Activated CD4-positive, alpha-beta T cell treated with anti-CD3 and anti-CD28 coated beads, Interleukin-2, amount 50 U/mL, for 24 hours (primary cell): ENCODE data around the gene ZFR2.
"Not testable (repeated sequence)": the region's sequence is repeated elsewhere in the genome, so short reads cannot be mapped to it uniquely, and the experiment has no call there.

Experiments used
- DNase-seq, 2 donors: peaks; one replicate each; pipeline ENCODE4 v3.0.0-alpha.2; 2020; ENCODE audit warnings: low read depth in 1 of 2, low spot score in 1 of 2

ZFR2 gene

DNA sequence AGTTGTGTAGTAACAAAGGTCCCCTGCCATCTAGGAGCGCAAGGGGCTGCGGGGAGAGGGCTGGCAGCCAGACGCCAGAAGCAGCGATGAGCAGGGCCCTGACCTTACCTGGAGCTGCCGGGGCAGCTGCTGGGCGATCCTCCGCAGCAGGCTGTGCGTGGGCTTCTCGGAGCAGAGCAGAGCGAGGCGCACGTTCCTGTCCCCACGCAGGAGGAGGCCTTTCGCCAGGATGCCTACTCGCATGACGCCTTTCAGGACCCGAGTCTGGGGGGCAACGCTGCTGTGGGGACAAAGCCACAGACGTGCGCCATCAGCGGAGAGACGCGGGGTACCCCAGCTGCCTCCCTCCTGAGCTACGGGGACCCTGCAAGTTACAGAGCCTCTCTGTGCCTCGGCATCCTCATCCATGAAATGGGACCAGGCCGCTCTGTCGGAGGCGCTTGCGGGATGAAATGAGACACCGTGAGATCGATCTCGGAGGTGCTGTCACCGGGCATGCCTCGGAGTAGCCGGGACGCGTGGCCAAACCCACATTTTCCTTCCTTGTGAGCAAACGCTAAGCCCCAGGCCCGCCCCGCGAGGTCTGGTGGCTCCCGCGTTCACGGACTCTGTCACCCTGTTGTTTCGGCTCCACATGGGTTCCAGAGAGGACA, 52.1 kb downstream of the ZFR2 start:
- no peak for DNase-seq

DNA sequence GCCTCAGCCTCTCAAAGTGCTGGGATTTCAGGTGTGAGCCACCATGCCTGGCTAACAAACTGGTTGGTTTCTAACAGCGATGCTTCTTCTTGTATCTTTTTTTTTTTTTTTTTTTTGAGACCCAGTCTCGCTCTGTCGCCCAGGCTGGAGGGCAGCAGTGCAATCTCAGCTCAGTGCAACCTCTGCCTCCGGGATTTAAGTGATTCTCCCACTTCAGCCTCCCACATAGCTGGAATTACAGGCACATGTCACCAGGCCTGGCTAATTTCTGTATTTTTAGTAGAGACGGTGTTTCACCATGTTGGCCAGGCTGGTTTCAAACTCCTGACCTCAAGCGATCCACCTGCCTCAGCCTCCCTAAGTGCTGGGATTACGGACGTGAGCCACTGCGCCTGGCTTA, 52.7 kb downstream of the ZFR2 start:
- DNase-seq = not testable (repeated sequence)

DNA sequence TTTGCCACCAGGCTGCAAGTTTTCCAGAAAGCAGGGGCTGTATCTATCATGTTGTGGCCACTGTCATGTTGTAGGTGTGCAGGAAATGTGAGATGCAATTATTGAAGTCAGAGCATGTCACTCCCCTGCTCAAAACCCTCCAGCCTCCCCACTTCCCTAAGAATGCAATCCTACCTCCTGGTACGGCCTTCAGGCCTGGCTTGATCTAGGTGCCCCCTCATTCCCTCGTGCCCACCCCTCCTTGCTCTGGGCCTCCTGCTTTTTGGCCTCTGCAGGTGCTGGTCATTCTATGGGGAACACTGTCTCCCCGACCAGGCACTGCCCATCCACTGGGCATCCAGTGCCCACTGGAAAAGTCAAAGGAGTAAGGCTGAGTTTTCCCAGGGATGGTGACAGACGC, 54.2 kb downstream of the ZFR2 start:
- DNase-seq = no peak

- DNase-seq = no peak
Measured at GRCh38 chr19:3813473-3814392, 55.1 kb downstream of the ZFR2 start.

DNA sequence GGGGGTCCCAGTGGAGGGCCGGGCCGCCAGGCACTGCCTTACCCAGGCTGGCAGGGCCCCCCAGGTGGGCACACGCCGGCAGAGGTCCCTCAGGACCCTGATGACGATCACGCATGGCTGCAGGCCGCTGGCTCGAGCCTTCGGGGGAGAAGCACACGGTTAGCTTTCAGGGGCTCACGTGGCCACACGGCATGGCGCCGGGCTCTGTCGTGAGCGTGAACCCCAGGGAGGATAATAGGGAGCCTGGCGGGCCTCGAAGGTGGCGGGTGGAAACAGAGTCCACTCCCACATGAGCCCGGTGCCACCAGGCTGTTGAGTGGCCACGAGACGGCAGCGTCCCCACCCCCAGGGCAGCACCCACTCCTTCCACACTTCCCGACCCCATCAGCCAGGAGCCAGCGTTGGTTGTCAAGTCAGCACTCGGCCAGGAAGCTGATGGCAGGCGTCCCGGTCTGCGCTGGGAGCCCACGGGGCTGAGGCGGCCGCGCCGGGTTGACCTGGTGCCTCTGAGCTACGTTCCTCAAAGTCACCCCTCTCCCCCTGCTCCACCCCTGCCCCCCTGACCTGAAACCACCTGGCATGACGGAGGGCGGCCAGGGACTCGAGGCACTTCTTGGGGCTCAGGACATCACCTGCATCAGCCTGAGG, 58.0 kb downstream of the ZFR2 start:
- no peak for DNase-seq

DNA sequence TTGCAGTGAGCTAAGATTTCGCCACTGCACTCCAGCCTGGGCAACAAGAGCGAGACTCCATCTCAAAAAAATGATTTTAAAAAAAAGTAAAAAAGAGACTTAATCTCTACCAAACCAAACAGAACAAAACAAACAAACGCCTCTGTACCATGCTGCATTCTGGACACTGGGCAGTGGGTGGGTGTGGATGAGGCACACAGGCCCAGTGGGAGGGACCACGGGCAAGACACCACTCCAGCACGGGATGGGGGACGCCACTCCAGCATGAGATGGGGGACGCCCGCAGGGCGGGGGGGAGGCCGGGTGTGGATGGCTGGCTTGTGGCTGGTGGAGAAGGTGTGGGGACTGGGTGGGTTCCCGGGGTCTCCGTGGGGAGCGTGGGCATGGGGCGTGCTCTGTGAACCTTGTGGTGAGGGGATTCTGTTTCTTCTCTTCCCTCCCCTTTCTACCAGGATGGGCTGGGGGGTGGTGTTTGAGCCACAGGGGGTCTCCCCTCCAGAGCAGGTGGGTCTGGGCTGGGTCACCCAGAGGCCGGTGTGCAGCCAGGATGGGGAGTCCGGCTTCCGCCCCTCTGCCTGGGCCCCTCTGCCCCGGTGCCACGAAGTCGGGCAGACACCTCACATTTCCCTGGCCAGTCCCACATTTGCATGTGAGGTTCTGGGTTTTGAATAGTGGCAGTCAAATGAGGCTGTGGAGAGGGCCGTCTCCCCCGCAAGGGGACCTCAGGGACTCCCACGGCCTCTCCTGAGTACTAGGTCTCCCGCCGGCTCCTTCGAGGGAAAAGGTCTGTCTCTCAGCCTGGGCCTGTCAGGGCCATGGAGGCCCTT, 58.7 kb downstream of the ZFR2 start:
- no peak for DNase-seq

- DNase-seq = no peak
Measured at GRCh38 chr19:3808420-3809143, 60.3 kb downstream of the ZFR2 start.

DNA sequence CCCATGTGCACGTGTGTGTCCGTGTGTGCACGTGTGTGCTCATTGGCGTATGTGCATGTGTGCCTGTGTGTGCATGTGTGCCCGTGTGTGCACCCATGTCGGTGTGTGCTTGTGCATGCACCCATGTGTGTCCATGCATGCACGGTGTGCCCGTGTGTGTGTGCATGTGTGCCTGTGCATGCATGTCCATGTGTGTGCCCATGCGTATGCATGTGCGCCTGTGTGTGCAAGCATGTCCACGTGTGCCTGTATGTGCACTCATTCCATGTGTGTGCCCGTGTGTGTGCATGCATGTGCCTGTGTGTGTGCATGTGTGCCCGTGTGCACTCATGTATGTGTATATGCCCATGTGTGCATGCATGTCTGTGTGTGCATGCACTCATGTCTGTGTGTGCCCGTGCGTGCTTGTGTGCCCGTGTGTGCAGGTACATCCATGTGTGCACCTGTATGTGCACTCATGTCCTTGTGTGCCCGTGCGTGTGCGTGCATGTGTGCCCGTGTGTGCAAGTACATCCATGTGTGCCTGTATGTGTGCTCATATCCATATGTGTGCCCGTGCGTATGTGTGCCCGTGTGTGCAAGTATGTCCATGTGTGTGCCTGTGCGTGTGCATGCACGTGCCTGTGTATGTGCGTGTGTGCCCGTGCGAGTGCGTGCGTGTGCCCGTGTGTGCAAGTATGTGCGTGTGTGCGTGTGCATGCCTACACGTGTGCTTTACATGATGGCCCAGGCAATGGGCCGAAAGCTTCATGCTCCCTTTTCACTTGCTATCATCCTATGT, 61.1 kb downstream of the ZFR2 start:
- DNase-seq = no peak

DNA sequence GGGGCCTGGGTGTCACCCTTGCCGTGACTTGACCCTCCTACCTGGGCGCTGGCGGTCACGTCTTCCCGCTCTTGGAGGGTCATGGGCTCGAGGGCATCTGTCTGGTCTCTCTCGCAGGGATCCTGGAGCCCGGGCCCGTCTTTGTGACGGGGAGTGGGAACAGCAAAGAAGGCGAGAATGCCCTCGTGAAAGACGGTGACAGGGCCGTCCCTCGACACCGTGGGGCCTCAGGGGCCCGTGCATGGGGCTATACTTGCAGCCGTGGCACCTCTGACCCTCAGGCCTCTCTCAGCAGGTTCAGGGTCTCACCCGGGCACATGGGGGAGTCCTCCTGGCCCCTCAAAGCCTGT, 61.7 kb downstream of the ZFR2 start:
- DNase-seq = no peak

GRCh38 chr19:3805859-3806258, 63.0 kb downstream of the ZFR2 start:
- DNase-seq = no peak

GRCh38 chr19:3804429-3804828, 64.4 kb downstream of the ZFR2 start:
- DNase-seq = no peak

- no peak for DNase-seq
Measured at GRCh38 chr19:3803986-3804385, 64.9 kb downstream of the ZFR2 start.

DNA sequence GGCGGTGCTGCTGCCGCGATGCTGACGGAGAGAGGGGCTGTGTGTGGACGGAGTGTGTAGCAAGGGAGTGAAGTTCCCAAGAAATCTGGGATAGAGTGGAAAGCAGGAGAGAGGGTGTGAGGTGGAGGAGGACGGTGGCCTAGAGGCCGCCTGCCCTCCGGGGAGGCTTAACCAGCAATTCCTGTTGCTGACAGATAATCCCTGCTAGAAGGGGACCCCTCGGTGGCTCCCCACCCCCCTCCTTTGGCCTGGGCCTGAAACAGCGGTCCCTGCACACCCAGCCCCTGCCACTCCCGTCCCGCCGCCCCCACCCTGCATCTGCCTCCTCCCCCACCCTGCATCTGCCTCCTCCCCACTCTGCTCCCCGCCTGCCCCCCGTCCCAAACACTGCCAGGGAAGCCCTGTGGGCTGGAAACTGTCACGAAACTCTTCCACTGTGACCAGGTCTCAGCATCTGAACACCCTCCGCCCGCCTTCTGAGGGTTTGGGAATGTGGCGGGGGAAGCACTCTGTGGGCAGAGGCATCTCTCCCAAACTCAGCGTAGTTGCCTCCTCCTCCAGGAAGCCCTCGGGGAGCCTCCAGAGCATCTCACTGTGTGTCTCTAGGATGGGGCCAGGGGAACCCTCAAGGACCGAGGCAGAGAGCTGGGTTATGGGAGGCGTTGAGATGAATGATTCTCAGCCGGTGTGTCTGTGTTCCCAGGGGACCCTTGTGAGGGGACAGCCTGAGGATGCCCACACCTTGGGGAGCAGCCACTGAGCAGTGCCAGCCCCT, 65.5 kb downstream of the ZFR2 start:
- DNase-seq = no peak

- DNase-seq = no peak
Measured at GRCh38 chr19:3801412-3802096, 67.3 kb downstream of the ZFR2 start.

DNA sequence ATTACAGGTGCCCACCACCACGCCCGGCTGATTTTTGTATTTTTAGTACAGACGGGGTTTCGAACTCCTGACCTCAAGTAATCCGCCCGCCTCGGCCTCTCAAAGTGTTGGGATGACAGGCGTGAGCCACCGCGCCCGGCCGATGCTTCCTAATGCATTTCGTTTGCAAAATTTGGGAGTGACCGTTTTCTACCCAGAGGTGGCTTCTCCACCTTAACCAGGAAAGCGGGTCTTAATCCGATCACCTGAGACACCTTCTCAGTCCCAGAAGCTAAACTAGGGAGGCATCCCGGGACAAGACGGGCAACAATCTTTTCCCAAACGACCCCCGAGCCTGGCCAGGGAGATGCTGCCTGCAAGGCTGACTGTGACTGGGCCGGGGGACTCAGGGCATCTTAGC, 67.8 kb downstream of the ZFR2 start:
- DNase-seq = no peak

DNA sequence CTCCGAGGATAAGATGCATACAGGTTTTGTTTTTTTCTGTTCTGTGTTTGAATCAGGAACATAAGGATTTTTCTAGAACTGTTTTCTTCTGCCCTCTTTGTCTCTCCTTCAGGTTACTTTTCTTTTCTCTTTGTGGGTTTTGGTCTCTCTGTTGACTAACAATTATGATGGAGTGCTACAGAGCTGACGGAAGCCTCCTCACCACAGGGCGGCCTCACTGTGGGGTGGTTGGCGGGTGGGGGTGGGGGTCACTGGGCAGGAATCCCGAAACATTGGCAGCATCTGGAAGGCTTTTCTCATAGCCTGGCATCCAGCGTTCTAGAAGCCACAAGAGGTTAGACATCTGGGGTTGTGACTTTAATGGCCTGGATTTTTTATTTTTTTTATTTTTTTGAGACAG, 70.7 kb downstream of the ZFR2 start:
- DNase-seq = no peak

DNA sequence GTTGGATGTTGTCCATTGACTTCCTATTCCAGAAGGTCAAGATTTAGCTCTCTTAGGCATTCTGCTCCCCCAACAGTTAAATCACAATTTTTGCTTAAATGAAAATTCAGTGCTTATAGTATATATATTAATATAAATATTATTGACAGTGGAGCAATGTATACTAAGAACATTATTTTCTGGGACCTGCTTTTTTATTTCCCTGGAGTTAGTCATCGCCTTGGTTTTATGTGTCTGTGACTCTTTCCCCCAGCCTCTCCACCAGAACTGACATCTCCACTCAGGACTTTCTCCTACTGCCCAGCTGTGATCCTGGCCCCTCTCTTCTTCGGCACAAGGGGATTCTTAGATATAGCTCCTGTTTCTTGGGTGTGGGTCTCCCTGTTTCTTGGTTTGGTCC, 72.5 kb downstream of the ZFR2 start:
- no peak for DNase-seq

GRCh38 chr19:3793799-3794198, 75.0 kb downstream of the ZFR2 start:
- no peak for DNase-seq

DNA sequence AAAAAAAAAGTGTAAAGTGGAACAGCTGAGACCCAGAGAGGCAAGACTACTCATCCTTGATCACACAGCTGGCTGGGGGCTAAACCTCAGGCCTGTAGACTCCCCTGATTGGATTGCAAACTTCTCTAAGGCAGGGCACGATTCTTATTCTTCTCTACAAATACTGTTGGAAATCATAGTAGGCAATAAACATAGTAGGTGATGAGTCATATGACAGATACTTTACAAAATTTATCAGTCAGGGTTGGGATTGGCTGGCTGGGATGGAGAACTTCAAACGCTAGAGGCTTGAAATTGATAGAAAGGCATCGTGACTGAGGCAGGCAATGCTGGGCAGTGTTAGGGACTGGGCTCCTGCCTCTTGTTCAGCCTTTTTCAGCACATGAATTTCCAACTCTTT, 76.7 kb downstream of the ZFR2 start:
- DNase-seq = no peak
